Activated T-helper 1 cell treated with anti-CD3 and anti-CD28 coated beads, Interleukin-12 subunit alpha, Interleukin-12 subunit beta, Interleukin-2, Interleukin-4 antibody, amounts not matched to agents 30 ng/mL and 10 ng/mL and 1 ng/mL, durations not matched to agents 14 hours and 24 hours and 36 hours (primary cell): ENCODE measurements around the gene SPPL2B. TPM values are rescaled to one million over a fixed set of nuclear protein-coding genes. Genes with fewer than 3 reads are reported as not detected.

Source experiments
- DNase-seq: peaks from one replicate; pipeline ENCODE4 v3.0.0; 2021; ENCODE audit warnings: low spot score
- H3K27ac Mint-ChIP-seq: one replicate; pipeline ENCODE4 v1.8.0; 2021; ENCODE audit warnings: mild to moderate bottlenecking, mixed read lengths
- H3K27me3 Mint-ChIP-seq: one replicate; pipeline ENCODE4 v1.8.0; 2022; ENCODE audit warnings: mild to moderate bottlenecking, moderate library complexity, mixed read lengths; ENCODE audit not compliant: insufficient read depth
- H3K36me3 Mint-ChIP-seq: one replicate; pipeline ENCODE4 v1.8.0; 2021; ENCODE audit warnings: low read depth, mixed read lengths
- H3K4me1 Mint-ChIP-seq: one replicate; pipeline ENCODE4 v1.8.0; 2021; ENCODE audit warnings: low read depth, mixed read lengths
- H3K4me3 Mint-ChIP-seq: one replicate; pipeline ENCODE4 v1.8.0; 2021; ENCODE audit warnings: mild to moderate bottlenecking, moderate library complexity, mixed read lengths
- H3K9me3 Mint-ChIP-seq: one replicate; pipeline ENCODE4 v1.8.0; 2021; ENCODE audit warnings: mixed read lengths
- intact Hi-C: fragments of 100-400 bp; cut with micrococcal nuclease; formaldehyde crosslinking; loops from one replicate; pipeline ENCODE4 v1.15.1; 2024
- total RNA-seq: library from RNA; stranded (reverse); gene quantifications from 2 replicates; pipeline ENCODE4 v1.2.3, GENCODE V29; 2022

SPPL2B gene
- total RNA-seq, 1 donor from 2014 or later: 71.4 TPM

DNA sequence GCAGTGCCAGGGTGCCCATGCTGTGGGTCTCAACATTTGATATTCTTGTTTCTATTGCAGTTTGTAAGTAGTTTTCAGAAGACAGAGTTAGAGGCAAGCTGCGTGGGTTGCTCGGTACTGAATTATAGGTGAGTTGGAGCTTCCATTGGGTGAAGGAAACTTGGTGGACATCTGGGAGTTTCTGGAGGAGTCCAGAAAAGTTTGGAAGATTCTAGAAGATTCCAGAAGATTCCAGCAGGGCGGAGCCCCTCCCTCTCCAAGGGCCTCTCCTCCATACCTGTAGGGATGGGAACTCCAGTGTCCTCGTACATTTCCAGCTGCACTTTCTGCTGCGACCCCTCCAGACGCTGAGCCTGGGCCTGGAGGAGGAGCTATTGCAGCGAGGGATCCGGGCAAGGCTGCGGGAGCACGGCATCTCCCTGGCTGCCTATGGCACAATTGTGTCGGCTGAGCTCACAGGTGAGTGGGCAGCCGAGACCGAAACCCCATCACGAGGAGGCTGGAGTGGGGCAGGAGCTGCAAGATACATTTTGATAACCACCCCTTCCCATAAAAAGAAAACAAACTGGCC lies 70.3 kb downstream of the SPPL2B start:
- Mint-ChIP-seq H3K27ac (no peak overlapping the region), H3K4me1 (no peaks in the 10 kb centered on the region), H3K4me3 (no peak overlapping the region), H3K36me3 (no peaks in the 10 kb centered on the region), H3K27me3 (no peaks in the 10 kb centered on the region), H3K9me3 (no peaks in the 10 kb centered on the region)
- intact Hi-C loops: no loop called here
- no peak for DNase-seq

DNA sequence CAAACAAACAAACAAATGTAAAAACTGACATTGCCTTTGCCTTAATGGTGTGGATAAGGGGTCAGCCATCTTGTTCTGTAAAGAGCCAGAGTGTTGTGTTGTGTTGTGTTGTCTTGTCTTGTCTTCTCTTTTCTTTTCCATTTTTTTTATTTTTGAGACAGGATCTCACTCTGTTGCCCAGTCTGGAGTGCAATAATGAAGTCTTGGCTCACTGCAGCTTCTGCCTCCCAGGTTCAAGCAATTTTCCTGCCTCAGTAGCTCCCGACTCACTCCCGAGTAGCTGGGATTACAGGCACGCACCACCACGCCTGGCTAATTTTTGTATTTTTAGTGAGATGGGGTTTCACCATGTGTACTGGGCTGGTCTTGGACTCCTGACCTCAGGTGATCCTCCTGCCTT lies 71.1 kb downstream of the SPPL2B start:
- no peaks in the 10 kb centered on the region for H3K36me3 Mint-ChIP-seq
- no peaks in the 10 kb centered on the region for H3K4me1 Mint-ChIP-seq
- no peak for DNase-seq
- H3K9me3 Mint-ChIP-seq: no peaks in the 10 kb centered on the region
- intact Hi-C loops: no loop called here
- H3K27ac Mint-ChIP-seq: no peak overlapping the region
- H3K27me3 Mint-ChIP-seq: no peaks in the 10 kb centered on the region
- no peak overlapping the region for H3K4me3 Mint-ChIP-seq

Other genes with a start within 250 kb of the SPPL2B start
- 161 and 167 TPM in 2 replicates for gene MOB3A, start 232.4 kb upstream of the SPPL2B start, total RNA-seq
- gene IZUMO4, start 231.8 kb upstream of the SPPL2B start, total RNA-seq: 6.7 and 7.1 TPM in 2 replicates
- gene AP3D1, start 177.1 kb upstream of the SPPL2B start, total RNA-seq: 120 and 124 TPM in 2 replicates
- 119 and 128 TPM in 2 replicates for gene DOT1L, start 164.8 kb upstream of the SPPL2B start, total RNA-seq
- 67.5 and 68.2 TPM in 2 replicates for gene PLEKHJ1, start 92.4 kb upstream of the SPPL2B start, total RNA-seq
- 153 and 169 TPM in 2 replicates for gene SF3A2, start 91.9 kb upstream of the SPPL2B start, total RNA-seq
- gene AMH, start 79.4 kb upstream of the SPPL2B start, total RNA-seq: 2.2 and 4.5 TPM in 2 replicates
- gene JSRP1, start 72.3 kb upstream of the SPPL2B start, total RNA-seq: 0.34 TPM in 1 of 2 replicates, not detected in the other
- 0.07 and 0.16 TPM in 2 replicates for gene PEAK3, start 46.5 kb upstream of the SPPL2B start, total RNA-seq
- 0.18 and 0.24 TPM in 2 replicates for gene LINGO3, start 20.5 kb upstream of the SPPL2B start, total RNA-seq
- gene LSM7, start 98 bp upstream of the SPPL2B start, total RNA-seq: 180 and 193 TPM in 2 replicates
- gene TMPRSS9, start 31.6 kb downstream of the SPPL2B start, total RNA-seq: not detected in 2 replicates
- gene TIMM13, start 98.9 kb downstream of the SPPL2B start, total RNA-seq: 178 and 185 TPM in 2 replicates
- gene LMNB2, start 128.3 kb downstream of the SPPL2B start, total RNA-seq: 109 and 116 TPM in 2 replicates
- 129 and 132 TPM in 2 replicates for gene GADD45B, start 147.4 kb downstream of the SPPL2B start, total RNA-seq